Keratinocyte (primary cell): ENCODE results near the gene CSNK1A1.

Source experiments
- EZH2 ChIP-seq: IDR thresholded peaks from one replicate; pipeline ENCODE4 v1.6.1; 2012; ENCODE audit warnings: inconsistent platforms, mild to moderate bottlenecking, low read length, moderate library complexity
- TF ChIP-seq, protein P1 (sequence below), 3 experiments: IDR thresholded peaks in 1 of 3; conservative IDR thresholded peaks in 1 of 3; optimal IDR thresholded peaks in 1 of 3; 2 replicates in 2 of 3; 3 replicates in 1 of 3; pipeline versions ENCODE3 to v1.5.1; 2011; ENCODE audit warnings: low read length in 3 of 3, mild to moderate bottlenecking in 3 of 3, moderate library complexity in 2 of 3, control low read depth in 1 of 3, inconsistent platforms in 1 of 3; ENCODE audit not compliant: insufficient read depth in 2 of 3; ENCODE audit errors: extremely low read depth in 1 of 3

DNA sequence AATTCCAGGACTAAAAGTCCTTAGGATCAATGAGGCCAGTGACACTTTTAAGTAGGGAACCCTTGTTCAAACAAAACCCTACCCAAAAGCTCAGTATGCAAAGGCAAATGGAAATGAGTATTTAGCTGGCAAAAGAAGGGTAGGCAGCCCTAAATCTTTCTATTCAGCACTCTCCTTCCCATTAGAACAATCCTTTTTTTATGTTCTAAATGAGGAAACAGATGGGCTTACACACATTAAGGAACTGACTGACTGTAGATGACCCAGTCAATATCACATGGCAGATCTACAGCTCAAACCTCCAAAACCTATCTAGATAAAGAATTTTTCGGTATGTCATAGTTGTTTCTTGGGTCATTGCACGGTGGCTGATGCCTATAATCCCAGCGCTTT is 7.2 kb downstream of the CSNK1A1 start:
- TF ChIP-seq, protein P1, sequence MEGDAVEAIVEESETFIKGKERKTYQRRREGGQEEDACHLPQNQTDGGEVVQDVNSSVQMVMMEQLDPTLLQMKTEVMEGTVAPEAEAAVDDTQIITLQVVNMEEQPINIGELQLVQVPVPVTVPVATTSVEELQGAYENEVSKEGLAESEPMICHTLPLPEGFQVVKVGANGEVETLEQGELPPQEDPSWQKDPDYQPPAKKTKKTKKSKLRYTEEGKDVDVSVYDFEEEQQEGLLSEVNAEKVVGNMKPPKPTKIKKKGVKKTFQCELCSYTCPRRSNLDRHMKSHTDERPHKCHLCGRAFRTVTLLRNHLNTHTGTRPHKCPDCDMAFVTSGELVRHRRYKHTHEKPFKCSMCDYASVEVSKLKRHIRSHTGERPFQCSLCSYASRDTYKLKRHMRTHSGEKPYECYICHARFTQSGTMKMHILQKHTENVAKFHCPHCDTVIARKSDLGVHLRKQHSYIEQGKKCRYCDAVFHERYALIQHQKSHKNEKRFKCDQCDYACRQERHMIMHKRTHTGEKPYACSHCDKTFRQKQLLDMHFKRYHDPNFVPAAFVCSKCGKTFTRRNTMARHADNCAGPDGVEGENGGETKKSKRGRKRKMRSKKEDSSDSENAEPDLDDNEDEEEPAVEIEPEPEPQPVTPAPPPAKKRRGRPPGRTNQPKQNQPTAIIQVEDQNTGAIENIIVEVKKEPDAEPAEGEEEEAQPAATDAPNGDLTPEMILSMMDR (optimal IDR thresholded peaks at IDR 0.05 in 1 of 3, IDR thresholded peaks at IDR 0.05 in 1 of 3, conservative IDR thresholded peaks at IDR 0.05 in 1 of 3; ENCODE audit: extremely low read depth in 1 of 3, insufficient read depth in 2 of 3, low read length in 3 of 3): no peak
- TF ChIP-seq EZH2: no peak
